H9 (cell line): ENCODE results near the gene HOXC13. TPM values are rescaled to one million over a fixed set of nuclear protein-coding genes. Genes with fewer than 3 reads are reported as not detected.

Experiments used
- DNase-seq: peaks from one replicate; pipeline ENCODE4 v3.0.0-alpha.2; 2017
- H2AFZ ChIP-seq: one replicate; pipeline ENCODE4 v1.6.1; 2013; ENCODE audit warnings: mild to moderate bottlenecking, low read length, control low read depth, moderate library complexity
- H2AK5ac ChIP-seq: 2 replicates; pipeline ENCODE4 v1.6.1; 2013; ENCODE audit warnings: low read length, control low read depth, mixed read lengths; ENCODE audit not compliant: insufficient read length
- H2BK120ac ChIP-seq: one replicate; pipeline ENCODE4 v1.6.1; 2013; ENCODE audit warnings: low read depth, mild to moderate bottlenecking, low read length, control low read depth, inconsistent platforms; ENCODE audit not compliant: poor library complexity, severe bottlenecking
- H2BK12ac ChIP-seq: 2 replicates; pipeline ENCODE4 v1.6.1; 2013; ENCODE audit warnings: low read length, control low read depth, mixed read lengths, low read depth; ENCODE audit not compliant: insufficient read length
- H2BK15ac ChIP-seq: 2 replicates; pipeline ENCODE4 v1.6.1; 2013; ENCODE audit warnings: low read depth, low read length, control low read depth
- H2BK20ac ChIP-seq: one replicate; pipeline ENCODE4 v1.6.1; 2013; ENCODE audit warnings: low read depth, mild to moderate bottlenecking, low read length, control low read depth, inconsistent platforms; ENCODE audit not compliant: poor library complexity, severe bottlenecking
- H2BK5ac ChIP-seq: 2 replicates; pipeline ENCODE4 v1.6.1; 2013; ENCODE audit warnings: low read length, control low read depth, mixed read lengths; ENCODE audit not compliant: insufficient read length
- H3K14ac ChIP-seq: 2 replicates; pipeline ENCODE4 v1.6.1; 2013; ENCODE audit warnings: low read length, control low read depth; ENCODE audit not compliant: insufficient read depth
- H3K18ac ChIP-seq: 2 replicates; pipeline ENCODE4 v1.6.1; 2013; ENCODE audit warnings: low read depth, mild to moderate bottlenecking, mixed read lengths, low read length, control low read depth; ENCODE audit not compliant: insufficient read length
- H3K23ac ChIP-seq: 2 replicates; pipeline ENCODE4 v1.6.1; 2013; ENCODE audit warnings: low read length, control low read depth, mixed read lengths, low read depth; ENCODE audit not compliant: insufficient read length
- H3K23me2 ChIP-seq: 2 replicates; pipeline ENCODE4 v1.6.1; 2013; ENCODE audit warnings: low read depth, mild to moderate bottlenecking, mixed read lengths, low read length, control low read depth; ENCODE audit not compliant: insufficient read length, poor library complexity, severe bottlenecking
- H3K27ac ChIP-seq: 2 replicates; pipeline ENCODE4 v1.5.1; 2013; ENCODE audit warnings: low read length, control low read depth, mixed read lengths, low read depth; ENCODE audit not compliant: insufficient read length
- H3K27me3 ChIP-seq: 2 replicates; pipeline ENCODE4 v1.6.1; 2013; ENCODE audit warnings: low read length, control low read depth, inconsistent platforms; ENCODE audit not compliant: insufficient read depth
- H3K4ac ChIP-seq: 2 replicates; pipeline ENCODE4 v1.6.1; 2013; ENCODE audit warnings: low read depth, mild to moderate bottlenecking, control low read depth, inconsistent platforms, low read length, moderate library complexity
- H3K4me1 ChIP-seq: 2 replicates; pipeline ENCODE4 v1.6.1; 2013; ENCODE audit warnings: low read length, control low read depth, inconsistent platforms; ENCODE audit not compliant: insufficient read depth
- H3K4me2 ChIP-seq: 2 replicates; pipeline ENCODE4 v1.6.1; 2013; ENCODE audit warnings: low read length, control low read depth, mixed read lengths; ENCODE audit not compliant: insufficient read length, insufficient read depth
- H3K56ac ChIP-seq: 2 replicates; pipeline ENCODE4 v1.6.1; 2013; ENCODE audit warnings: low read depth, mild to moderate bottlenecking, mixed read lengths, low read length, control low read depth; ENCODE audit not compliant: insufficient read length
- H3K79me1 ChIP-seq: 2 replicates; pipeline ENCODE4 v1.6.1; 2013; ENCODE audit warnings: low read depth, mild to moderate bottlenecking, moderate library complexity, low read length, control low read depth, inconsistent platforms; ENCODE audit not compliant: insufficient read depth, poor library complexity, severe bottlenecking
- H3K79me2 ChIP-seq: 2 replicates; pipeline ENCODE4 v1.6.1; 2013; ENCODE audit warnings: low read length, control low read depth, inconsistent platforms; ENCODE audit not compliant: insufficient read depth
- H3K9ac ChIP-seq: 2 replicates; pipeline ENCODE4 v1.6.1; 2013; ENCODE audit warnings: low read length, control low read depth, mixed read lengths; ENCODE audit not compliant: insufficient read length; ENCODE audit errors: extremely low read depth
- H3K9me3 ChIP-seq: one replicate; pipeline ENCODE4 v1.6.1; 2013; ENCODE audit warnings: low read depth, low read length, inconsistent platforms; ENCODE audit not compliant: control insufficient read depth
- H3T11ph ChIP-seq: one replicate; pipeline ENCODE4 v1.6.1; 2013; ENCODE audit warnings: mild to moderate bottlenecking, low read length, control low read depth, inconsistent platforms
- H4K20me1 ChIP-seq: one replicate; pipeline ENCODE4 v1.6.1; 2013; ENCODE audit not compliant: control insufficient read depth, insufficient read length, insufficient read depth
- H4K5ac ChIP-seq: 2 replicates; pipeline ENCODE4 v1.6.1; 2013; ENCODE audit warnings: low read depth, mild to moderate bottlenecking, mixed read lengths, low read length, control low read depth; ENCODE audit not compliant: insufficient read length
- H4K8ac ChIP-seq: replicated peaks from 2 replicates; pipeline ENCODE4 v1.6.1; 2013; ENCODE audit warnings: low read length, control low read depth, mixed read lengths, low read depth; ENCODE audit not compliant: insufficient read length
- H4K91ac ChIP-seq: 2 replicates; pipeline ENCODE4 v1.6.1; 2013; ENCODE audit warnings: low read depth, mild to moderate bottlenecking, moderate library complexity, mixed read lengths, low read length, control low read depth; ENCODE audit not compliant: insufficient read length
- H3K27ac Mint-ChIP-seq, 3 experiments: 2 replicates in 2 of 3; 3 replicates in 1 of 3; pipeline ENCODE4 v1.8.0; 2020 to 2021; ENCODE audit warnings: mixed read lengths in 3 of 3, mild to moderate bottlenecking in 1 of 3, moderate library complexity in 1 of 3
- H3K27me3 Mint-ChIP-seq: 2 replicates; pipeline ENCODE4 v1.8.0; 2021; ENCODE audit warnings: low read depth, mild to moderate bottlenecking, moderate library complexity, mixed read lengths
- H3K36me3 Mint-ChIP-seq, 3 experiments: 2 replicates in 2 of 3; 3 replicates in 1 of 3; pipeline ENCODE4 v1.8.0; 2020 to 2021; ENCODE audit warnings: low read depth in 3 of 3, mixed read lengths in 3 of 3; ENCODE audit not compliant: insufficient read depth in 1 of 3
- H3K4me1 Mint-ChIP-seq, 2 experiments: 2 replicates each; pipeline ENCODE4 v1.8.0; 2020; ENCODE audit warnings: mixed read lengths in 2 of 2
- H3K4me3 Mint-ChIP-seq, 2 experiments: 2 replicates in 1 of 2; 3 replicates in 1 of 2; pipeline ENCODE4 v1.8.0; 2020 to 2021; ENCODE audit warnings: mild to moderate bottlenecking in 2 of 2, mixed read lengths in 2 of 2, moderate library complexity in 1 of 2
- H3K9me3 Mint-ChIP-seq, 2 experiments: 2 replicates in 1 of 2; 3 replicates in 1 of 2; pipeline ENCODE4 v1.8.0; 2020; ENCODE audit warnings: mild to moderate bottlenecking in 2 of 2, mixed read lengths in 2 of 2, moderate library complexity in 1 of 2
- CTCF ChIP-seq: fragments of 200-600 bp; sonication (generic); conservative IDR thresholded peaks from 3 replicates; pipeline ENCODE4 v1.8.0; 2021; ENCODE audit warnings: antibody characterized with exemption, mild to moderate bottlenecking
- WGBS: extraction: QIAGEN DNeasy Blood & Tissue Kit; methylation state at CpG from one replicate; pipeline ENCODE4 v1.1.7; 2013; ENCODE audit warnings: missing lambda C conversion rate, low lambda C conversion rate, mixed read lengths; ENCODE audit not compliant: insufficient read length; ENCODE audit errors: extremely low coverage; 5-methylcytosine and 5-hydroxymethylcytosine counted together
- total RNA-seq: library from RNA; stranded (reverse); gene quantifications from 2 replicates; pipeline ENCODE4 v1.2.1, GENCODE V29; 2021

HOXC13 gene
- total RNA-seq, 1 experiment from 2014 or later = not detected

- no CpG with 5 or more reads among the region's 4 CpGs for WGBS
- no peak overlapping the region for H2BK20ac ChIP-seq
Measured at GRCh38 chr12:53944209-53944608, 5.6 kb downstream of the HOXC13 start.

More at GRCh38 chr12:53944209-53944608, 5.6 kb downstream of the HOXC13 start:
- Mint-ChIP-seq H3K27me3 (peaks cover 99% of the 10 kb centered on the region), H3K9me3 (peaks cover 0 to 5% of the 10 kb centered on the region in 2 experiments; a peak in 3 of 5 replicates), H3K4me3 (no peak overlapping the region), H3K4me1 (peaks cover 0 to 11% of the 10 kb centered on the region in 2 experiments; a peak in 3 of 4 replicates), H3K27ac (no peak overlapping the region), H3K36me3 (no peaks in the 10 kb centered on the region)
- Histone ChIP-seq H3K4me1 (no peaks in the 10 kb centered on the region), H3K27ac (no peak overlapping the region), H3K27me3 (peaks cover 97% of the 10 kb centered on the region), H3K56ac (no peak overlapping the region), H3K23me2 (no peaks in the 10 kb centered on the region), H2BK15ac (no peak overlapping the region), H3K23ac (no peak overlapping the region), H4K91ac (no peak overlapping the region), H3T11ph (no peak overlapping the region), H2AFZ (no peak overlapping the region), H3K4me2 (no peak overlapping the region), H3K79me1 (no peaks in the 10 kb centered on the region), H4K5ac (no peak overlapping the region), H2BK5ac (no peak overlapping the region), H3K14ac (no peak overlapping the region), H3K9me3 (no peaks in the 10 kb centered on the region), H3K79me2 (no peaks in the 10 kb centered on the region), H2BK12ac (no peak overlapping the region), H3K4ac (no peak overlapping the region), H3K18ac (no peak overlapping the region), H3K9ac (no peak overlapping the region), H4K20me1 (no peaks in the 10 kb centered on the region), H4K8ac (no peak overlapping the region), H2AK5ac (no peak overlapping the region), H2BK120ac (no peak overlapping the region)
- no peak for DNase-seq
- no peak for TF ChIP-seq CTCF
